Endometrial microvascular endothelial cells (primary cell): Measurements from ENCODE around the gene PPP4R1. TPM values are rescaled to one million over a fixed set of nuclear protein-coding genes. Genes with fewer than 3 reads are reported as not detected.

Experiments
- in situ Hi-C: cut with HindIII; loops from 2 replicates; pipeline ENCODE4 v1.10.0; 2017; ENCODE audit warnings: low sequenced_read_pairs, low pct_unique_long_range_greater_than_20kb; ENCODE audit errors: inconsistent ontology term
- total RNA-seq: library from RNA; depleted of rRNA; stranded (reverse); fragments of >200 nt; gene quantifications from one replicate; pipeline ENCODE4 v1.2.3, GENCODE V29; 2015; ENCODE audit errors: inconsistent ontology term

PPP4R1 gene
- total RNA-seq, 1 donor from 2014 or later, result 103 TPM

DNA sequence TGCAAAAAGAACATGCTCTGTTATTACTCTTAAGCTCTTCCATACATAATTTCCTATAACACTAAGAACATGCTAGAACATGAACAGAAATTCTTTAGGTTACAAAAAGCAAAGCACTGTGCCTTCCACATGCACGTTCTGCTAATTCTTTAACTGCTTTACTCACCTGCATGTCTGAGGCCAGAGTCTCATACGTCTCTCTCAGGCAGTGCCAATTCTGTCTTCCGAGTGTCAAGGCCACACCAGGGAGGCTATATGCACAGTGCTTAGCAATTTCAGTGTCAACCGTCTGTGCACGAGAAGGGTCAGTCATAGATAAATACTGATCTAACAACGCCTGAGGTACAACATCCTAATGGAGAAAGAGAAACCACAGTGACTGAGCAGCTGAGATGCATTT is 55.1 kb downstream of the PPP4R1 start:
- in situ Hi-C loops, result no loop called here

DNA sequence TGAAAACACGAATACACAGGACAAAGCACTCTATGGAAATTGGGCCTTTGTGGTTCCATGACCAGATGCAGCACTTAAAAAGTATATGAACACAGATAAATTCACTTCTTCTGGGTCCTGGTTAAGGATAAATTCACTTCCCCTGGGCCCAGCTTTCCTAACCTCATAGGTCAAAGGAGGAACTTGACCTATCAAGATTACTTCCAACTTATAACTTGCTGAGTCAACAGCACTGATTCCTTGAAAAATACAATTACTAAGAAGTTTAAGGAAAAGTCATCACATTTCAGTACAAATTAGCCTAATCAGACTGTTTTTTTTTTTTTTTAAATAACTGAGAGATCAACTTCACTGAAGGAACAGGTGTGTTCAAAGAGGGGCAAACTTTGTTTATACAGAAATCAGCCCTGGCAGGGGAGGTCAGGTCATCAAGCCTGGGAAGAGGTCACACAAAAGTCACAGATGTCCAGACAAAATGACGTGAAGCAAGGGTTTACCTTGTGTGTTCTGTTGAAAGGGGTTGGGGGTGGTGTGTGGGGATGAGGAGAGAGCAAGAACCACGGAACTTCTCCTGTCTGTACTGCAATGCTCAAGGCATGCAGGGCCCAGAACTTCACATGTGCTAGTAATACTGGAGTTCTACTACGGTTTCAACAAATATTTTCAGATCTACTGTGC is 55.8 kb downstream of the PPP4R1 start:
- in situ Hi-C loops, result no loop called here

DNA sequence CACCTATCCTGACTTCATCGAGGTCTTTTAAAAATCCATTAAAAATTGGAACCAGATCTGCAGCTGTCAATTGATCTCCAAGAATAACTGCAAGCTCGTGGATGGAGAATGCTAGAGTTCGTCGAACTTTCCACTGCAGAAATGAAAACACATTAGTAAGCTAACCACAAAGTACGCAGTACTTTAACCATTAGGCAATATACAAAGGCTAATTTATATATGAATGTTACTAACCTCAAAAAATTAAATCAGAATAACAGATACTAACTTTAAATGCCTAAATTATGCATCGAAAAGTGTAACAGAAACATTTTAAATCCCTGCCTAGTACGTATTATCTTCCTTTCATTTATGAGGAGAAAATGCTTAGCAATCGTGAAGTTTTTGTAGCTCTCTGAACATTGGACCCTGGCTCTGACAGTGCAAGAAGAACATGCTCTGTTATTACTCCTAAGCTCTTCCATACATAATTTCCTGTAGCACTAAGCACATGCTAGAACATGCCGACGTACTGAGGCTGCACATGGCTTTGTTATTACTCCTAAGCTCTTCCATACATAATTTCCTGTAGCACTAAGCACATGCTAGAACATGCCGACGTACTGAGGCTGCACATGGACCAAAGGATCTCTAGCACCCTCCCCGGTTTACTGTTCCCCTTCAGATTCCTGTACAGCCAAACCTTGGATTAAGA is 57.0 kb downstream of the PPP4R1 start:
- in situ Hi-C loops, result no loop called here

DNA sequence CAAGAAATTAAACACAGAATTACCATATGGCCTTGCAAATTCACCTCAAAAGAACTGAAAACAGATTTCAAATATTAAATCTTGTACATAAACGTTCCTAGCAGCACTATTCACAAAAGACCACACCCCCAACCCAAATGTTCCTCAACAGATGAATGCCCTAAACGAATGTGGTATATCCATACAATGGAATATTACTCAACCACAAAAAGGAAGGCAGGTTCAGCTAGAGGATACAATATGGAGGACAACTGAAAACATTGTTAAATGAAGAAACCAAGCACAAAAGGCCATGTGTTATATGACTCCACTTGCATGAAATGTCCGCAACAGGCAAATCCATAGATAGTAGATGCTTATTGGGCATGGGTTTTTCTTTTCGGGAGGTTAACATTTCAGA is 61.7 kb downstream of the PPP4R1 start:
- in situ Hi-C loops, result no loop called here

DNA sequence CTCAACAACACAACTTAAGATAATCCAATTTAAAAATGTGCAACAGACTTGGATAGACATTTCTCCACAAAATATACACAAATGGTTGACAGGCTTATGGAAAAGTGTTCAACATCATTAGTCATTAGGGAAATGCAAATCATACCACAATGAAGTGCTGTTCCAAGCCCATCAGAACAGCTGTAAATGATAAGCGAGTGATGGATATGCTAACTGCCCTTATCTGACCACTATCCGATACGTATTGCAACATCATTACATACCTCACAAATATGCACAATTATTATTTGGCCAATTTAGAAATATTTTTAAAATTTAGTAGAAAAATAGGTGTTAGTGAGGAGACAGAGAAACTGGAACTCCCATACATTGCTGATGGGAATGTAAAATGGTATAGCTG is 62.2 kb downstream of the PPP4R1 start:
- in situ Hi-C loops, result no loop called here

DNA sequence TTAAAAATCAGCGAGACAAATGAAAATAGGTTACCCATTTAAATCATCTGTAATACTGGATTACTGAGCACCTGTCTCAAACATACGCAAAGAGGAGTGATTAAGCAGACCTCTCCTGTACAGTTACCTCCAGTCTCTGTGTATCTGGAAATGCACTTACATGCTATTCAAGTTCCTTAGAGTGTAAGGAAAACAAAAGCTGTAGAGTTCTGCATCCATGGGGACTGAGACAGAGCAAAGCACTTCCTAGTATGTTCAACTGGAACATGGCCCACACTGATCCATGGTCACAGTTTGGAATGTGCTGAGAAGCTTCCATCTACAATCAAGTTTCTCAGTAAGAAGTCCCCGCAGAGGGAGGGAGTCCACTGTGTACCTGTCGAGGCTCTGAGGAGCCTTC is 63.9 kb downstream of the PPP4R1 start:
- in situ Hi-C loops, result no loop called here

DNA sequence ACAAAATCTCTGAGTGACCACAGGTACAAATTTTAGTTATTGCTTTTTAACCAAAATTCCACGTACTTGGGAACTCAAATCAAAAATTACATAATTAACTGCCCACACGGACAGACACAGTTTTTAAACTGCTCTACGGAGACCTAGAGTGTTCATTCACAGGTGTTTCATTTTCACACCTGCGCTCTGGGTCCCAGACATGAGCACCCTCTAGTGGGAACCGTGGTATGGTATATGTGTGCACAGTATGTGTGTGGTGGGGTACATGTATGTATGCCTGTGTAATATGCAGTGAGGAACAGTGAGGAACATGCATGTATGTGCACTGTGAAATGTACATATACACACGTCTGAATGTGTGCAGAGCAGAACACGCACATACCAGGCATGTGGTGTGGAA is 65.0 kb downstream of the PPP4R1 start:
- in situ Hi-C loops, result no loop called here

DNA sequence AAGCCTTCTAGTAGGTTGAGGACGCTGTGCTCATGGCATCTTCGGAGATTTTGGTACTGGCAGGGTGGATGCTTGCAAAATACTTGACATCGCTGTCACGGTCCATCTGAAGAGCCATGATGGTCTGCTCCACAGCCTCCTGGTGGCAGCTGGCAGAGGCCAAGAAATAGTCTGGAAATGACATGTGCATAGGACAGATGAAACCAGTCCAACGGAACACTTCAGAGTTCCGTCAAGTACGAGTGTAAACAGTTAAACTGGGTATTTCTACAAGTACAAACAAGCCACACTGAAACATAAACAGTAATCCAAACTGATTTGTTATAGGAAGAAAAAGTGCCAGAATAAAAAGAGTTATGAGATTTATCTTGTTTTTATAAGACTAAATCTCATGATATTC is 66.6 kb downstream of the PPP4R1 start:
- in situ Hi-C loops, result no loop called here

DNA sequence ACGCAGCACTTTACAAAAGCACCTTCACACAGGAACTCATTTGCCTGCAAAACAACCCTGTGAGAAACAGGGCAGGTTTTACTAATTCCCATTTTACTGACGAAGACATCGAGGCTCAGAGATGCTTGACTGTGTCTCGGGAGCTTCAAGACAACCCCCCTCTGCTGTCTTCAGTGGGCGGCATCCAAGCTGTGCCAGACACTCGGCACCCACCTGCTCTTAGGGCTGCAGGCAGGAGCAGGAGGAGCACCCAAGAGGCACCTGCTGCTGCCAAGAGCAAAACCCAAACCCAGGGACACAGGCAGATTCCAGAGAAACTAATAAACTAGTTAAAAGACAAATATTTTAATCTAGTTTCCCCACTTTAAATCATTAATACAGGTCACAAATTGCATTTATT is 67.9 kb downstream of the PPP4R1 start:
- in situ Hi-C loops, result no loop called here

DNA sequence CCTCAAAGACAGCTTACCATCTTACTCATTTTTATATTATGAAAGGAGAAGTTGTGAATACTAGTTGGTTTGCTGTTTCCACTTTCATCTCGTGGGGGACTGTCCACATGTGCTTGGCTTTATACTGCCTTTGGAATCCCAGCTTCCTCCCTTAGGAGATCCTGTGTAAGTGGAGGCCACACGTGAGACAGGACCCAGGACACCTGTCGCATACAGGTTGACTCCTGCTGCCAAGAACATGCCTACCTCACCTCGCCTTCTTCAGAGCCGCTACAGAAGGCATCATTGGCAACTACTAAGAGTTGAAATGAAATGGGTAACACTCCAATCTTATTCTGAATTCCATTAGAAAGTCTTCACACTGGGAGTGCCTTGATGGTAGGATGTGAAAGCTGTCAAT is 69.3 kb downstream of the PPP4R1 start:
- in situ Hi-C loops, result no loop called here

DNA sequence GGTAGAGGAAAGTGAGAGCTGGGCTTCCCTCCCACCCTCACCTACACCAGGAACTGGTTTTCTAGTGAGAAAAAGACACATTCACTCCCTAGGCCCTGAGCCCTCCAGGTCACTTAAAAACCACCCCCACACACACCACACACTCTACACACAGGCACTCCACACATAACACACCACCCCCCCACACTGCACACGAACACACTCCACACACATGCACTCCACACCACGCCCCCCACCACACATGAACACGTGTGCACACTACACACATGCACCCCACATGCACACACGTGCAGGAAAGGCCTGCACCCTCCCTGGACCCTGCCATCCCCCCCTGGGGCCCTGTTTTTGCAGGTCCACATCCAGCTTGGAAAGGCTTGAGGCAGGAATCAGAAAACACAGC is 71.4 kb downstream of the PPP4R1 start:
- in situ Hi-C loops, result no loop called here

DNA sequence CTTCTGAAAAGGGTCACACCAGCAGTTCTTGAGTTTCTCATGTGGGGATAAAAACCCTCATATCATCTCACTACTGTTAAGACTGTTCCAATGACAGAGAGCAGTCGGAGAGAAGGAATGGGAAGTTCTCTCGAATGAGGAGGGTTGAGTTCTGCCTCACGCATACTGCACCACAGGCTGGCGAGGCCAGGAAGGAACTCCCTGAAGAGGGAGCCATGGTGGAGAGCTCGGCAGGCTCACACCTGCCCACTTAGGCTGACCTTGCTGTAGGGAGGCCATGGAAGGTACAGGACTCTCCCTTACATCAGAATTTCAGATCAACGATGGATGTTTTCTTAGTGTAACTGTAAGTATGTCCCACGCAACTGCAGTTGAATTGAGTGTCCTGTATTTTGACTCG is 74.4 kb downstream of the PPP4R1 start:
- in situ Hi-C loops, result no loop called here

DNA sequence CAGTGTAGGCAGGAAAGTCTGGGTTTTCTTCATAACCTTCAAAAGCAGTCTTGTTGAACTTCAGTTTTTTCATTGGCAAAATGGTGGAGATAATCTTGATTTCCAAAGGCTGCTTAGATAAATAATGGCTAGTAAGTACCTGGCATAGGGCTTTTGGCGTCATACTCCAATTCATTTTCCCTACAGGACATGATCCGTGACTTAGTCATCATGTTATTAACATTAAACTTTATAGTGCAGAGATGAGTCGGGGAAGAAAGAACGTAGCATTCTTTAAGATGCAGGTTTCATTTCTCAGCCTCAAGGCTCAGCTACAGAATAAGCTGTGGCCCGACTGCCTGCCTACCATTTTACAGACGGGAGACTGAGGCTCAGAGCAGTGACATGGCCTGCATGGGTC is 75.1 kb downstream of the PPP4R1 start:
- in situ Hi-C loops, result no loop called here

DNA sequence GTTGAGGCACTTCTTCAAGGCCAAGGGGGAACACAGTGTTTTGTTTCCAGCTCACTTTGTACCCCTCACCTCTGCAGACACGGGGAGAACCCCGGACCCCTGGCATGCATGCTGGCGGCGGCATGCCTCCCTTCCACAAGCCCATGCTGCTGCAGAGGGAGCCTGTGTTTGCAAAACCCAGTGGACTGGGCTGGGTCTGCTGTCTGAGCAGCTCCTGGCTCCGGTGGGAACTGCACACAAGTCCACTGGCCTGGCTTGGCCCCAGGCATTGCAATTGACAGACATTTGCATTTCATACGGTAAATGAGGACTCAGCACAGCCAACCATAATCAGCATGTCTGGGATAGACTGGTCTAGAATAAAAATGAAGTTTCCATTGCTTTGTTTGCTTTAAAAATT is 76.7 kb downstream of the PPP4R1 start:
- in situ Hi-C loops, result no loop called here

DNA sequence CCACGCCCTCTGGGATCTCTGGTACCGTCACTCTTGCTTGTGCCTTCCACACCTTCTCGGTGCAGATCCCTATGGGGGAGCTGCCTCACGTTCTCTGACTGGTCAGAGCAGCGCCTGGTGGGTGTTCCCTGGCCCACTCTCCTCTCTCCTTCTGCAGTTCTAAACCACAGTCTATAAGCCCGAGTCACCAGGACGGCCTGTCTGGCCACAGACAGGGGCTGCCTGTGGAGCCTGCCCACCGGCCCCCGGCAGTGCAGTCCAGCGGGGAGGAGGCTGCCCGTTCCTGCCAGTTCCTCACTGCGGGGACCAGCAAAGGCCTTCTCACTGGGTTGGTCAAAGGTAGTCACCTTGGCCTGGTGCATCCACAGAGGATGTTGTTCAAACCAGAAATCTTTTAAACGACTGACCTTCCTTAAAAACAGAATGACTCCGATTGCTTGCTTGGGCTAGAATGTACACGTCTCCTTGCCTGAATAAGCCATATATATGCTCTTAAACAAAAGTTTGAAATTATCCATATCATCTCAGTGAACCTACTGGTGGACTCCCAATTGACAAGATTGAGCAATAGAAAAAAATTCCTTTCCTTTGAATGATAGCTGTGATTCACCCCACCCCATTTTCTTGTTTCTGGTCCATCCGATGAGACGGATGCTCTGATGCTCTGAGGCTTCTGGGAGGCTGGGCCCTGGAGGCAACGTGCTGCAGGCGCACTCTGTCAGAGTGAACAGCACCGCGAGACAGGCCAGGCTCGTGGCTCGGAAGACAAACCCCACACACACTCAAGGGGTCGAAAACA is 77.8 kb downstream of the PPP4R1 start:
- in situ Hi-C loops, result no loop called here

DNA sequence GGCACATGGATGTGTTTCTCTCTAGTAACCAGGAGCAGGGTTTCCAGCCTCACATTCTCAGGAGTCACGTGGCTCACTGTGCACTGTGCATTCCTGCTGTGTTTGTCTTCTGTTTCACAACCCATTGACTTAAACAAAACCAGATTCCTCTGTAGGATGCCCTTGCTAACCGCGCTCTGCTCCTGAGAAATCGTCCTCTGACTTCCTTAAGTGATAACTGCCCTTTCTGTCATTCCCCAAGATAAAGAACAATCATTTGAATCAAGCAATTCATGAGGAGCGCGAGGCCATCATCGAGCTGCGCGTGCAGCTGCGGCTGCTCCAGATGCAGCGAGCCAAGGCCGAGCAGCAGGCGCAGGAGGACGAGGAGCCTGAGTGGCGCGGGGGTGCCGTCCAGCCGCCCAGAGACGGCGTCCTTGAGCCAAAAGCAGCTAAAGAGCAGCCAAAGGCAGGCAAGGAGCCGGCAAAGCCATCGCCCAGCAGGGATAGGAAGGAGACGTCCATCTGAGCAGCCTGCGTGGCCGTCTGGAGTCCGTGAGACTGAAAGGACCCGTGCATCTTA is 78.8 kb downstream of the PPP4R1 start:
- in situ Hi-C loops, result no loop called here

DNA sequence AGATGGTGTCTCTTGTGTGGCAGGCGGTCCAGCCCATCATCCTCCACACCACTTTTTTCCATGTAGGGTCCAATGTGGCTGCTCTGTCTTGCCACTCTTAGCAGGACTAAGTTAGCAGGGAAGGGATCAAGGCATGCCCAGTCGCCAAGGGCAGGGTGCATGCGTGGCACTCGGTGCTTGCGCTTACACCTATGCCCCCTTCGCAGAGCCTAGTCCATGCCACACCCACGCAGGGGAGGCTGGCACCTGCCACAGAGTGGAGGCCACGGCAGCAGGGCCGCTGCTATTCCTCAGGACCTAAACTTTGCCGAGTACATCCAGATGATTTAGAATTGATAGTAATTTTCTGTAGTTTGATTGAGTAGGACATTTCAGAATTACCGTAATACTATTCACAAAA is 79.5 kb downstream of the PPP4R1 start:
- in situ Hi-C loops, result no loop called here

DNA sequence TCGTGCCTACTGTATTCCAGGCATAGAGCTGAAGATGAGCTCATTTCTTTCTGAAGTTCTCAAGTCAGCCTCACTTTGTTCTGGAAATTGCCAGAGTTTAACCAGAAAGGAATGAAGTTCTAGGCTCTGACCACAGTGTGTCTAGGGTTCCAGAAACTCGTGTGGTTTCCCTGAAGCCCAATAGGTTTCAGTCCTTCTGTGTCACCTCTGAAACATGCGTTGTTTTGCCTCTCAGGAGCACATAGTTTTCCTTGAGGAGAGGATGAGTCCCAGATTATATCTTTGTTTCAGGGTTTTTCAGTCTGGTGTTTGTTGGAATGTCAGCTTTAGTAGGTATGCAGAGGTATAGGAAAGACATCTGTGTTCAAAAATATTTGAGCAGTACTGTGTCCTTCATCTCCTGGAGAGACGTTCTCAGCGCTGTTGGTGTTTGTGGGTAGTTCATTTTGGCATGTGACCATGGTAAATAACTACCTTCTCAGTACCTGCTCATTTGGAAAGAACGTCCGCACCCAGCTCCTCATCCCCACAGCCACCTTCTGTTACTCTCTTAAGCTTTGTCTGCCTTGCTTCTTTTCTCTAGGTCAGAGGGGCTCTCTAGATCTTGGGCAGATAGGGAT is 82.5 kb downstream of the PPP4R1 start:
- in situ Hi-C loops, result no loop called here

DNA sequence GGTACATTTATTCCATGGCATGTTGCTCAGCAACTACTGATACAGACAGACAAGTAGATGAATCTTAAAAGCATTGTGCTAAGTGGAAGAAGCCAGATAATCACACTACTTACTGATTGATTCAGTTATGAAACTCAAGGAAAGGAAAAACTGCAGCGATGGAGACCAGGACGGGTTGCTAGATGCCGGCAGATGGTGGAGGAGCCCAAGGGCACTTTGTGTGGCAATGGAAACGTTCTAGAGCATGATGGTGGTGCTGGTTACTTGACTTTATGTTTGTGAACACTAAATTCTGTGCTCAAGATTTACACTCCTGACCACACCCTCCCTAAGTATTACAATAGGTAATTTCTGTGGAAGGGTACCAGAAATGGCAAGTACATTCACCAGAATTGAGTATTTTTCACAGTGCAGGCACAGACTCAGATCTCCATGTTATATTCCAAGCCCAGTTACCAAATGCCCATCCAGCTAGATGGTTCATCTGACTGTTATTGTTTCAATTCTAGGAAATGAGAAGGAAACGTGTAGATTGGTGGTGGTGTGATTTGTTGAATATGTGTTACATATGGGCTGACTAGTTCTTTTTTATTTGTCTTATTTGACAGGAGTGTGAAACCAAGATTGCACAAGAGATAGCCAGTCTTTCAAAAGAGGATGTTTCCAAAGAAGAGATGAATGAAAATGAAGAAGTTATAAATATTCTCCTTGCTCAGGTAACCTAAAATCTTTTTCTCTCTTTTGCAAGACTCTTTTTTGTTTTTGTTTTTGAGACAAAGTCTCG is 83.9 kb downstream of the PPP4R1 start:
- in situ Hi-C loops, result no loop called here
